HepG2 (cell line): ENCODE measurements around the gene WSCD1. TPM values are rescaled to one million over a fixed set of nuclear protein-coding genes. Genes with fewer than 3 reads are reported as not detected.

ENCODE experiments used
- ATAC-seq: fragments of 200-7000 bp; cut with Tn5 transposase; 3 replicates; pipeline ENCODE4 v1.9.1; 2020; ENCODE audit warnings: mild to moderate bottlenecking, moderate library complexity
- BruUV-seq: library from RNA; stranded (reverse); fragments of 400-500 nt; replicated peaks from 2 replicates; lab custom pipeline; 2021; lab: Mats Ljungman, UMichigan
- CTCF ChIA-PET: fragments of 300-600 bp; formaldehyde crosslinking; extraction: SDS; loops from one replicate; lab custom pipeline; 2021; ENCODE audit warnings: low total read pairs, inconsistent platforms, low intra/inter-chr PET ratio; lab: Yijun Ruan, JAX
- POLR2A ChIA-PET: fragments of 350-600 bp; sonication (Branson Sonifier 250); formaldehyde crosslinking; loops from one replicate; lab custom pipeline; 2020; ENCODE audit warnings: antibody characterized with exemption, inconsistent platforms; lab: Yijun Ruan, JAX
- DNase-seq: peaks from one replicate; pipeline ENCODE4 v3.0.0-alpha.2; 2015; ENCODE audit warnings: low spot score
- FAIRE-seq: peaks from 3 replicates; lab custom pipeline; 2011; peaks lifted over from hg19 to GRCh38; lab: Jason Lieb, UNC
- H2AFZ ChIP-seq: one replicate; pipeline ENCODE4 v1.6.1; 2011; ENCODE audit warnings: low read length, inconsistent platforms
- H3K27ac ChIP-seq: fragments of 300-600 bp; 3 replicates; pipeline ENCODE4 v1.8.0; 2011; ENCODE audit warnings: mixed run types, mild to moderate bottlenecking, mixed read lengths, low read length, inconsistent platforms; ENCODE audit not compliant: insufficient read depth; ENCODE audit errors: extremely low read length
- H3K27me3 ChIP-seq, 2 experiments: fragments of 200-600 bp in 1 of 2; 2 replicates in 1 of 2; 3 replicates in 1 of 2; pipeline versions ENCODE4 v1.6.0 to v1.8.0; 2011; ENCODE audit warnings: low read length in 2 of 2, mild to moderate bottlenecking in 2 of 2, moderate library complexity in 2 of 2, inconsistent platforms in 1 of 2; ENCODE audit not compliant: insufficient read depth in 2 of 2, control insufficient read depth in 1 of 2
- H3K36me3 ChIP-seq, 2 experiments: fragments of 200-600 bp in 1 of 2; replicated peaks in 1 of 2; 2 replicates in 1 of 2; 3 replicates in 1 of 2; pipeline versions ENCODE4 v1.5.1 to v1.8.0; 2011; ENCODE audit warnings: low read length in 2 of 2, inconsistent platforms in 1 of 2; ENCODE audit not compliant: insufficient read depth in 2 of 2, control insufficient read depth in 1 of 2
- H3K4me1 ChIP-seq: 2 replicates; pipeline ENCODE4 v1.5.1; 2012; ENCODE audit warnings: low read length, inconsistent platforms; ENCODE audit not compliant: insufficient read depth
- H3K4me2 ChIP-seq: 2 replicates; pipeline ENCODE4 v1.6.0; 2011; ENCODE audit warnings: low read depth, low read length, inconsistent platforms
- H3K4me3 ChIP-seq, 3 experiments: fragments of 200-600 bp in 1 of 3; sonication (generic), shearing (Covaris generic) in 1 of 3; replicated peaks in 1 of 3; 2 replicates each; pipeline ENCODE4 v1.5.1; 2011 to 2016; ENCODE audit warnings: low read length in 3 of 3, inconsistent platforms in 2 of 3, low read depth in 2 of 3, mild to moderate bottlenecking in 2 of 3, control low read depth in 1 of 3, mixed read lengths in 1 of 3; ENCODE audit not compliant: insufficient read depth in 1 of 3
- H3K79me2 ChIP-seq: one replicate; pipeline ENCODE4 v1.6.1; 2011; ENCODE audit warnings: low read length, inconsistent platforms; ENCODE audit not compliant: insufficient read depth
- H3K9ac ChIP-seq: 2 replicates; pipeline ENCODE4 v1.6.0; 2011; ENCODE audit warnings: mild to moderate bottlenecking, low read depth, low read length, inconsistent platforms; ENCODE audit not compliant: insufficient read depth
- H3K9me3 ChIP-seq: 2 replicates; pipeline ENCODE4 v1.5.1; 2012; ENCODE audit warnings: mild to moderate bottlenecking, low read length
- H4K20me1 ChIP-seq: 2 replicates; pipeline ENCODE4 v1.6.0; 2011; ENCODE audit warnings: inconsistent platforms, mild to moderate bottlenecking, low read length, moderate library complexity; ENCODE audit not compliant: insufficient read depth
- CBX5 ChIP-seq: sonication (generic); formaldehyde crosslinking; IDR thresholded peaks from 2 replicates; pipeline ENCODE4 v1.4.0; 2020; ENCODE audit warnings: missing genetic modification reagents, borderline replicate concordance
- CREM ChIP-seq, 2 experiments: sonication (generic) in 1 of 2; formaldehyde crosslinking in 1 of 2; IDR thresholded peaks; 2 replicates each; pipeline versions ENCODE4 v1.4.0 to v1.6.1; 2016 to 2020; ENCODE audit warnings: antibody characterized with exemption in 1 of 2, mild to moderate bottlenecking in 1 of 2, missing genetic modification reagents in 1 of 2
- PAWR ChIP-seq: sonication (generic); formaldehyde crosslinking; IDR thresholded peaks from 2 replicates; pipeline ENCODE4 v1.4.0; 2020; ENCODE audit warnings: missing genetic modification reagents, mild to moderate bottlenecking, borderline replicate concordance
- PCBP2 ChIP-seq: fragments of 200-400 bp; formaldehyde crosslinking; optimal IDR thresholded peaks from 2 replicates; pipeline ENCODE3; 2018; ENCODE audit warnings: low read length, low read depth; ENCODE audit not compliant: poor library complexity, severe bottlenecking
- RORA ChIP-seq: sonication (generic); formaldehyde crosslinking; IDR thresholded peaks from 2 replicates; pipeline ENCODE4 v1.5.0; 2020; ENCODE audit warnings: mild to moderate bottlenecking, missing genetic modification reagents, moderate library complexity
- SP5 ChIP-seq: IDR thresholded peaks from 2 replicates; pipeline ENCODE4 v1.6.1; 2016; ENCODE audit warnings: low read depth, borderline replicate concordance
- WGBS: methylation state at CpG from one replicate; pipeline ENCODE4 v1.1.6; 2017; ENCODE audit warnings: low lambda C conversion rate; 5-methylcytosine and 5-hydroxymethylcytosine counted together
- in situ Hi-C: cut with HindIII; loops from 2 replicates; pipeline ENCODE4 v1.10.0; 2017; ENCODE audit warnings: low pct_unique_long_range_greater_than_20kb; ENCODE audit not compliant: extremely low pct_ligation_motif_present
- intact Hi-C: fragments of 100-400 bp; cut with micrococcal nuclease; formaldehyde crosslinking; loops from one replicate; pipeline ENCODE4 v1.10.0; 2022; ENCODE audit not compliant: unreplicated experiment
- polyA plus RNA-seq, 8 experiments: library from polyadenylated mRNA; depleted of rRNA in 3 of 8; stranded (reverse) in 7 of 8; unstranded in 1 of 8; fragments of >200 nt; fragmentation: Illumina TruSeq in 4 of 8; extraction: Trizol in 4 of 8; gene quantifications; 2 replicates each; pipeline versions ENCODE4 v1.2.1 to v1.2.3, GENCODE V29; 2011 to 2016; ENCODE audit warnings: low read depth in 4 of 8, missing spikeins in 1 of 8, mixed read lengths in 1 of 8; ENCODE audit not compliant: insufficient read depth in 1 of 8
- total RNA-seq, 5 experiments: library from RNA; depleted of rRNA; stranded (reverse); fragments of >200 nt; fragmentation: Illumina TruSeq; extraction: Trizol; gene quantifications; 2 replicates each; pipeline ENCODE4 v1.2.3, GENCODE V29; 2016; ENCODE audit warnings: low read depth in 1 of 5
- TF ChIP-seq, protein P1 (sequence below): fragments of 450-650 bp; IDR thresholded peaks from 2 replicates; pipeline ENCODE4 v1.6.1; 2017; ENCODE audit warnings: mild to moderate bottlenecking
- TF ChIP-seq, protein P2 (sequence below): sonication (generic); formaldehyde crosslinking; IDR thresholded peaks from 2 replicates; pipeline ENCODE4 v1.5.0; 2020; ENCODE audit warnings: mild to moderate bottlenecking, missing genetic modification reagents
- TF ChIP-seq, protein P3 (sequence below): sonication (generic); formaldehyde crosslinking; IDR thresholded peaks from 2 replicates; pipeline ENCODE4 v1.4.0; 2020; ENCODE audit warnings: missing genetic modification reagents, borderline replicate concordance

WSCD1 gene
- total and polyA plus RNA-seq, 2 of the 13 experiments (the other 11 are each of a cell fraction or from before 2014, with no cell fraction given): 0.24 to 2.7 TPM

DNA sequence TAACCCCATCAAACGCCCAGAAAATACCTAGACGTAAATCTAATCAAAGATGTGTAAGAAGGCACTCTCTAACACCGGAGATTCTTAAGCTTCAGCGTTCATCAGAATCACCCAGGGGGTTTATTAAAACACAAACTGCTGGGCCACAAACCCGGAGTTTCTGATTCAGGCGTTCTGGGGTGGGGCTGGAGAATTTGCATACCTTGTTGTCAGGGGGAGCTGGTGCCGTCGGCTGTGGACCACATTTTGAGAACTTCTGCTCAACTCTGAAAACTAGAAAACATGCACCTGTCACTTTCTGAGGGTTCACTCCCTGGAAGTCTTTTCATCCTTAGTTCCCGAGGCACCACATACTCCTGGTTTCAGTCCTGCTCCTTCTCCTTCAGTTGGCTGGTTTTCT lies 48.6 kb upstream of the WSCD1 start:
- no peak for TF ChIP-seq PAWR (CRISPR knock-in tag)
- no peak for TF ChIP-seq CREM (IDR thresholded peaks at IDR 0.05)
- TF ChIP-seq CREM (CRISPR knock-in tag; IDR thresholded peaks at IDR 0.05): no peak
- TF ChIP-seq, protein P1, sequence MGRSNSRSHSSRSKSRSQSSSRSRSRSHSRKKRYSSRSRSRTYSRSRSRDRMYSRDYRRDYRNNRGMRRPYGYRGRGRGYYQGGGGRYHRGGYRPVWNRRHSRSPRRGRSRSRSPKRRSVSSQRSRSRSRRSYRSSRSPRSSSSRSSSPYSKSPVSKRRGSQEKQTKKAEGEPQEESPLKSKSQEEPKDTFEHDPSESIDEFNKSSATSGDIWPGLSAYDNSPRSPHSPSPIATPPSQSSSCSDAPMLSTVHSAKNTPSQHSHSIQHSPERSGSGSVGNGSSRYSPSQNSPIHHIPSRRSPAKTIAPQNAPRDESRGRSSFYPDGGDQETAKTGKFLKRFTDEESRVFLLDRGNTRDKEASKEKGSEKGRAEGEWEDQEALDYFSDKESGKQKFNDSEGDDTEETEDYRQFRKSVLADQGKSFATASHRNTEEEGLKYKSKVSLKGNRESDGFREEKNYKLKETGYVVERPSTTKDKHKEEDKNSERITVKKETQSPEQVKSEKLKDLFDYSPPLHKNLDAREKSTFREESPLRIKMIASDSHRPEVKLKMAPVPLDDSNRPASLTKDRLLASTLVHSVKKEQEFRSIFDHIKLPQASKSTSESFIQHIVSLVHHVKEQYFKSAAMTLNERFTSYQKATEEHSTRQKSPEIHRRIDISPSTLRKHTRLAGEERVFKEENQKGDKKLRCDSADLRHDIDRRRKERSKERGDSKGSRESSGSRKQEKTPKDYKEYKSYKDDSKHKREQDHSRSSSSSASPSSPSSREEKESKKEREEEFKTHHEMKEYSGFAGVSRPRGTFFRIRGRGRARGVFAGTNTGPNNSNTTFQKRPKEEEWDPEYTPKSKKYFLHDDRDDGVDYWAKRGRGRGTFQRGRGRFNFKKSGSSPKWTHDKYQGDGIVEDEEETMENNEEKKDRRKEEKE: no peak
- no peak for TF ChIP-seq CBX5 (CRISPR knock-in tag)
- no peak for TF ChIP-seq SP5 (CRISPR knock-in tag)
- TF ChIP-seq, protein P2, sequence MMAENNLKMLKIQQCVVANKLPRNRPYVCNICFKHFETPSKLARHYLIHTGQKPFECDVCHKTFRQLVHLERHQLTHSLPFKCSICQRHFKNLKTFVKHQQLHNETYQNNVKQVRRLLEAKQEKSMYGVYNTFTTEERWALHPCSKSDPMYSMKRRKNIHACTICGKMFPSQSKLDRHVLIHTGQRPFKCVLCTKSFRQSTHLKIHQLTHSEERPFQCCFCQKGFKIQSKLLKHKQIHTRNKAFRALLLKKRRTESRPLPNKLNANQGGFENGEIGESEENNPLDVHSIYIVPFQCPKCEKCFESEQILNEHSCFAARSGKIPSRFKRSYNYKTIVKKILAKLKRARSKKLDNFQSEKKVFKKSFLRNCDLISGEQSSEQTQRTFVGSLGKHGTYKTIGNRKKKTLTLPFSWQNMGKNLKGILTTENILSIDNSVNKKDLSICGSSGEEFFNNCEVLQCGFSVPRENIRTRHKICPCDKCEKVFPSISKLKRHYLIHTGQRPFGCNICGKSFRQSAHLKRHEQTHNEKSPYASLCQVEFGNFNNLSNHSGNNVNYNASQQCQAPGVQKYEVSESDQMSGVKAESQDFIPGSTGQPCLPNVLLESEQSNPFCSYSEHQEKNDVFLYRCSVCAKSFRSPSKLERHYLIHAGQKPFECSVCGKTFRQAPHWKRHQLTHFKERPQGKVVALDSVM (CRISPR knock-in tag): no peak
- TF ChIP-seq, protein P3, sequence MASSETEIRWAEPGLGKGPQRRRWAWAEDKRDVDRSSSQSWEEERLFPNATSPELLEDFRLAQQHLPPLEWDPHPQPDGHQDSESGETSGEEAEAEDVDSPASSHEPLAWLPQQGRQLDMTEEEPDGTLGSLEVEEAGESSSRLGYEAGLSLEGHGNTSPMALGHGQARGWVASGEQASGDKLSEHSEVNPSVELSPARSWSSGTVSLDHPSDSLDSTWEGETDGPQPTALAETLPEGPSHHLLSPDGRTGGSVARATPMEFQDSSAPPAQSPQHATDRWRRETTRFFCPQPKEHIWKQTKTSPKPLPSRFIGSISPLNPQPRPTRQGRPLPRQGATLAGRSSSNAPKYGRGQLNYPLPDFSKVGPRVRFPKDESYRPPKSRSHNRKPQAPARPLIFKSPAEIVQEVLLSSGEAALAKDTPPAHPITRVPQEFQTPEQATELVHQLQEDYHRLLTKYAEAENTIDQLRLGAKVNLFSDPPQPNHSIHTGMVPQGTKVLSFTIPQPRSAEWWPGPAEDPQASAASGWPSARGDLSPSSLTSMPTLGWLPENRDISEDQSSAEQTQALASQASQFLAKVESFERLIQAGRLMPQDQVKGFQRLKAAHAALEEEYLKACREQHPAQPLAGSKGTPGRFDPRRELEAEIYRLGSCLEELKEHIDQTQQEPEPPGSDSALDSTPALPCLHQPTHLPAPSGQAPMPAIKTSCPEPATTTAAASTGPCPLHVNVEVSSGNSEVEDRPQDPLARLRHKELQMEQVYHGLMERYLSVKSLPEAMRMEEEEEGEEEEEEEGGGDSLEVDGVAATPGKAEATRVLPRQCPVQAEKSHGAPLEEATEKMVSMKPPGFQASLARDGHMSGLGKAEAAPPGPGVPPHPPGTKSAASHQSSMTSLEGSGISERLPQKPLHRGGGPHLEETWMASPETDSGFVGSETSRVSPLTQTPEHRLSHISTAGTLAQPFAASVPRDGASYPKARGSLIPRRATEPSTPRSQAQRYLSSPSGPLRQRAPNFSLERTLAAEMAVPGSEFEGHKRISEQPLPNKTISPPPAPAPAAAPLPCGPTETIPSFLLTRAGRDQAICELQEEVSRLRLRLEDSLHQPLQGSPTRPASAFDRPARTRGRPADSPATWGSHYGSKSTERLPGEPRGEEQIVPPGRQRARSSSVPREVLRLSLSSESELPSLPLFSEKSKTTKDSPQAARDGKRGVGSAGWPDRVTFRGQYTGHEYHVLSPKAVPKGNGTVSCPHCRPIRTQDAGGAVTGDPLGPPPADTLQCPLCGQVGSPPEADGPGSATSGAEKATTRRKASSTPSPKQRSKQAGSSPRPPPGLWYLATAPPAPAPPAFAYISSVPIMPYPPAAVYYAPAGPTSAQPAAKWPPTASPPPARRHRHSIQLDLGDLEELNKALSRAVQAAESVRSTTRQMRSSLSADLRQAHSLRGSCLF (CRISPR knock-in tag): no peak
- no peak for TF ChIP-seq RORA (CRISPR knock-in tag)
- no peak for TF ChIP-seq PCBP2
- Histone ChIP-seq H3K4me2 (no peak overlapping the region), H3K79me2 (no peaks in the 10 kb centered on the region), H3K27me3 (peaks cover 2 to 27% of the 10 kb centered on the region in 2 experiments; a peak in 3 of 5 replicates), H3K9me3 (no peaks in the 10 kb centered on the region), H3K4me1 (no peaks in the 10 kb centered on the region), H3K4me3 (no peak overlapping the region), H4K20me1 (no peaks in the 10 kb centered on the region), H3K36me3 (no peaks in the 10 kb centered on the region), H3K27ac (no peak overlapping the region), H3K9ac (no peak overlapping the region), H2AFZ (no peak overlapping the region)
- ATAC-seq (no peak), FAIRE-seq (no peak), DNase-seq (no peak)
- 18% methylated on average over 9 of the region's 9 CpGs for WGBS
- ChIA-PET POLR2A (no interaction called here), CTCF (no interaction called here)
- in situ Hi-C loops: no loop called here
- intact Hi-C loops: no loop called here
- no TSS peak for BruUV-seq
